Measurements from ENCODE around the gene PCDHGA1. TPM values are rescaled to one million over a fixed set of nuclear protein-coding genes. Genes with fewer than 3 reads are reported as not detected.
A peak's percentile ranks its signal among the peaks of the same experiment; 100 is the strongest.

Gene PCDHGA1
- total RNA-seq, 1 donor from 2014 or later: under 0.01 TPM

DNA sequence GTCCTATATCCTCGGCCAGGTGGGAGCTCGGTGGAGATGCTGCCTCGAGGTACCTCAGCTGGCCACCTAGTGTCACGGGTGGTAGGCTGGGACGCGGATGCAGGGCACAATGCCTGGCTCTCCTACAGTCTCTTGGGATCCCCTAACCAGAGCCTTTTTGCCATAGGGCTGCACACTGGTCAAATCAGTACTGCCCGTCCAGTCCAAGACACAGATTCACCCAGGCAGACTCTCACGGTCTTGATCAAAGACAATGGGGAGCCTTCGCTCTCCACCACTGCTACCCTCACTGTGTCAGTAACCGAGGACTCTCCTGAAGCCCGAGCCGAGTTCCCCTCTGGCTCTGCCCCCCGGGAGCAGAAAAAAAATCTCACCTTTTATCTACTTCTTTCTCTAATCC lies 147.5 kb downstream of the PCDHGA1 start:
- Histone ChIP-seq H3K4me3 (ENCODE audit: low read depth, low read length) (peak overlapping the region; percentile 23), H3K27me3 (ENCODE audit: control insufficient read depth, insufficient read depth, low read length) (no peaks in the 10 kb centered on the region), H3K36me3 (ENCODE audit: control insufficient read depth, insufficient read depth, low read length) (peaks cover 1% of the 10 kb centered on the region)
- no peak for DNase-seq (ENCODE audit: low read depth)
- TF ChIP-seq, protein P1, sequence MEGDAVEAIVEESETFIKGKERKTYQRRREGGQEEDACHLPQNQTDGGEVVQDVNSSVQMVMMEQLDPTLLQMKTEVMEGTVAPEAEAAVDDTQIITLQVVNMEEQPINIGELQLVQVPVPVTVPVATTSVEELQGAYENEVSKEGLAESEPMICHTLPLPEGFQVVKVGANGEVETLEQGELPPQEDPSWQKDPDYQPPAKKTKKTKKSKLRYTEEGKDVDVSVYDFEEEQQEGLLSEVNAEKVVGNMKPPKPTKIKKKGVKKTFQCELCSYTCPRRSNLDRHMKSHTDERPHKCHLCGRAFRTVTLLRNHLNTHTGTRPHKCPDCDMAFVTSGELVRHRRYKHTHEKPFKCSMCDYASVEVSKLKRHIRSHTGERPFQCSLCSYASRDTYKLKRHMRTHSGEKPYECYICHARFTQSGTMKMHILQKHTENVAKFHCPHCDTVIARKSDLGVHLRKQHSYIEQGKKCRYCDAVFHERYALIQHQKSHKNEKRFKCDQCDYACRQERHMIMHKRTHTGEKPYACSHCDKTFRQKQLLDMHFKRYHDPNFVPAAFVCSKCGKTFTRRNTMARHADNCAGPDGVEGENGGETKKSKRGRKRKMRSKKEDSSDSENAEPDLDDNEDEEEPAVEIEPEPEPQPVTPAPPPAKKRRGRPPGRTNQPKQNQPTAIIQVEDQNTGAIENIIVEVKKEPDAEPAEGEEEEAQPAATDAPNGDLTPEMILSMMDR (IDR thresholded peaks at IDR 0.05; ENCODE audit: insufficient read depth, low read length, severe bottlenecking): no peak
- no peak for FAIRE-seq

- TF ChIP-seq, protein P1 (IDR thresholded peaks at IDR 0.05; ENCODE audit: insufficient read depth, low read length, severe bottlenecking): peak; percentile 76
- FAIRE-seq (no peak), DNase-seq (ENCODE audit: low read depth) (peak; percentile 52)
- H3K36me3 ChIP-seq (ENCODE audit: control insufficient read depth, insufficient read depth, low read length): peaks cover 1% of the 10 kb centered on the region
- no peaks in the 10 kb centered on the region for H3K27me3 ChIP-seq (ENCODE audit: control insufficient read depth, insufficient read depth, low read length)
- H3K4me3 ChIP-seq (ENCODE audit: low read depth, low read length): peak overlapping the region; percentile 23
These were observed 148.1 kb downstream of the PCDHGA1 start for GRCh38 chr5:141478321-141478945.

DNA sequence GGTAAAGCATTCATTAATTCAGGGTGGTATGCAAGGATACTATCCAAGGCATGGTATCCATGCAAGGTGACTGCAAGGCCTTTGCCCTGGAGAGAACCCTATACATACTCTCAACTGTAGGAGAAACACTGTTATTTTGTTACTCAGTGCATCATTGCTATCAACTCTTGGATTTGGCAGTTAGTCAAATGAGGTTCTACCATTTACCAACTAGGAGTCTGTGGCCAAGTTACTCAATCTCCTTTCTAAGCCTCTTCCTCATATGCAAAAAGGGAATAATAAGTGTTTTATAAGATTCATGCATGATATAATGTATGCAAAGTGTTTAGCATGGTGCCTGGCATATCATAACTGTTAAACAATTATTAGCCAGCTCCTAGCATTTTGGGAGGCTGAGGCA lies 149.5 kb downstream of the PCDHGA1 start:
- no peak overlapping the region for H3K4me3 ChIP-seq (ENCODE audit: low read depth, low read length)
- TF ChIP-seq, protein P1 (IDR thresholded peaks at IDR 0.05; ENCODE audit: insufficient read depth, low read length, severe bottlenecking): no peak
- no peak for DNase-seq (ENCODE audit: low read depth)
- H3K36me3 ChIP-seq (ENCODE audit: control insufficient read depth, insufficient read depth, low read length): peaks cover 1% of the 10 kb centered on the region
- FAIRE-seq: no peak
- no peaks in the 10 kb centered on the region for H3K27me3 ChIP-seq (ENCODE audit: control insufficient read depth, insufficient read depth, low read length)

DNA sequence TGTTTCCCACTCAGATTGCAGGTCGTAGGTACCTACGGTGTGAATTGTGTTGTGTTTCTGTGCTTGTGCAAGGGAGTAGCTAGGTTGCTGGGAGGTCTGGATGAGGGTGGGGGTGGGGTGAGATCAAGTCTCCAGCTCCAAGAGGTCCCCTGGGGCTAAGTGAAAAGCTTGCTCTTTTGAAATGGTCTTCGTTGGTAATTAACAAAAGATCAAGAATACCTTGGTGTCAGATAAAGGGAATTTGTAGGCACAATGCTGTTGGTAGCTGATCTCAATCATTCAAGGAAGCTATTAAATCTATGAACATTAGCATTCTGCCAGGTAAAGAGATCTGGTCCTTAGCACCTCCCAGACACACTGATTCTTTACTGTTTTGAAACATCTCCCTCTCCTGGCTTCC lies 153.6 kb downstream of the PCDHGA1 start:
- H3K36me3 ChIP-seq (ENCODE audit: control insufficient read depth, insufficient read depth, low read length): peaks cover 5% of the 10 kb centered on the region
- H3K4me3 ChIP-seq (ENCODE audit: low read depth, low read length): no peak overlapping the region
- TF ChIP-seq, protein P1 (IDR thresholded peaks at IDR 0.05; ENCODE audit: insufficient read depth, low read length, severe bottlenecking): no peak
- no peak for DNase-seq (ENCODE audit: low read depth)
- H3K27me3 ChIP-seq (ENCODE audit: control insufficient read depth, insufficient read depth, low read length): no peaks in the 10 kb centered on the region
- no peak for FAIRE-seq

DNA sequence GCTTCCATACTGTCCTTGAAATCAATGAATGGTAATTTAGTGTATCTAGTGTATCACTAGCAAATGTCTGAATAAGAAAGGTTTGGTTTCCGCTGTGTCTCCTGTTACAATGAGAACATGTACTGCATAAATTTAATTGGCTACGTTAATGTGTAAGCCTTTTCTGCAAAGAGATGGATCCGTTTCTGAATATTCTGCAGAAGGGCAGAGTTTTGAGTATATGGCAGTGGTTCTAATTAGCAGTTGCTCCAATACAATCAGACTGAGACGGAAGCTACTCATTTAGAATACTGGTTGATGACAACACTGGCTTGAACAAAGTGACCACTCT lies 154.0 kb downstream of the PCDHGA1 start:
- TF ChIP-seq, protein P1 (IDR thresholded peaks at IDR 0.05; ENCODE audit: insufficient read depth, low read length, severe bottlenecking): no peak
- Histone ChIP-seq H3K27me3 (ENCODE audit: control insufficient read depth, insufficient read depth, low read length) (no peaks in the 10 kb centered on the region), H3K36me3 (ENCODE audit: control insufficient read depth, insufficient read depth, low read length) (peaks cover 5% of the 10 kb centered on the region), H3K4me3 (ENCODE audit: low read depth, low read length) (no peak overlapping the region)
- FAIRE-seq: no peak
- DNase-seq (ENCODE audit: low read depth): no peak

All from bronchial epithelial cell (primary cell).